Fibroblast of lung (primary cell): ENCODE measurements around the gene ACAN.

Experiments used
- CTCF ChIP-seq, 2 donors: IDR thresholded peaks in 1 of 2; conservative IDR thresholded peaks in 1 of 2; 1 replicate in 1 of 2; 2 replicates in 1 of 2; pipeline ENCODE4 v1.5.1; 2011 to 2012; ENCODE audit warnings: low read length in 2 of 2, control low read depth in 1 of 2, inconsistent platforms in 1 of 2, low read depth in 1 of 2, mild to moderate bottlenecking in 1 of 2
- EZH2 ChIP-seq: IDR thresholded peaks from 2 replicates; pipeline ENCODE4 v1.5.1; 2012; ENCODE audit warnings: low read length, control low read depth, mild to moderate bottlenecking; ENCODE audit errors: missing control alignments

GRCh38 chr15:88859550-88859949 is 56.3 kb downstream of the ACAN start:
- TF ChIP-seq CTCF (conservative IDR thresholded peaks at IDR 0.05 in 1 of 2, IDR thresholded peaks at IDR 0.05 in 1 of 2; ENCODE audit: low read depth in 1 of 2, low read length in 2 of 2) = no peak
- TF ChIP-seq EZH2 = no peak
